GM19468 (cell line): ENCODE data around the gene CST3.

Experiments
- ATAC-seq: cut with Tn5 transposase; IDR thresholded peaks from one replicate; pipeline ENCODE4 v1.9.1; 2021; ENCODE audit warnings: mild to moderate bottlenecking, moderate library complexity, moderate number of reproducible peaks; ENCODE audit not compliant: unreplicated experiment; ENCODE audit errors: extremely low read depth

CST3 gene

GRCh38 chr20:23607497-23608245 is 30.1 kb downstream of the CST3 start:
- ATAC-seq, result no peak

GRCh38 chr20:23606652-23607049 is 31.1 kb downstream of the CST3 start:
- ATAC-seq, result peak; percentile 65

GRCh38 chr20:23605867-23606651 is 31.7 kb downstream of the CST3 start, which contains the start of gene CST9:
Gene CST9, minus strand, starts transcription at chr20:23605917. Its CDS starts 53 bp downstream, at chr20:23605864.
- no peak for ATAC-seq

- ATAC-seq, result no peak
Measured at GRCh38 chr20:23604306-23604705, 33.4 kb downstream of the CST3 start.

- no peak for ATAC-seq
Measured at GRCh38 chr20:23603321-23603720, 34.4 kb downstream of the CST3 start.

- no peak for ATAC-seq
Measured at GRCh38 chr20:23602699-23603098, 35.1 kb downstream of the CST3 start.

GRCh38 chr20:23602241-23602640 is 35.5 kb downstream of the CST3 start:
- ATAC-seq, result no peak

- ATAC-seq, result no peak
Measured at GRCh38 chr20:23601715-23602114, 36.0 kb downstream of the CST3 start.

- ATAC-seq, result no peak
Measured at GRCh38 chr20:23598481-23598880, 39.3 kb downstream of the CST3 start.

- ATAC-seq, result no peak
Measured at GRCh38 chr20:23596579-23597250, 41.0 kb downstream of the CST3 start.

- ATAC-seq, result no peak
Measured at GRCh38 chr20:23595941-23596340, 41.8 kb downstream of the CST3 start.

GRCh38 chr20:23588434-23589403 is 49.0 kb downstream of the CST3 start:
- ATAC-seq, result no peak

- ATAC-seq, result no peak
Measured at GRCh38 chr20:23587631-23588030, 50.1 kb downstream of the CST3 start.

- no peak for ATAC-seq
Measured at GRCh38 chr20:23586735-23587525, 50.8 kb downstream of the CST3 start.

- ATAC-seq, result no peak
Measured at GRCh38 chr20:23585808-23586734, 51.7 kb downstream of the CST3 start.

- no peak for ATAC-seq
Measured at GRCh38 chr20:23585449-23585807, 52.3 kb downstream of the CST3 start.

- no peak for ATAC-seq
Measured at GRCh38 chr20:23584434-23585199, 53.1 kb downstream of the CST3 start.
